GM12874 (cell line): ENCODE measurements around the gene C12orf42.

ENCODE experiments used
- CTCF ChIP-seq: IDR thresholded peaks from 2 replicates; pipeline ENCODE4 v1.5.1; 2011; ENCODE audit warnings: low read depth, mild to moderate bottlenecking, control low read depth, low read length, moderate library complexity; ENCODE audit not compliant: insufficient read depth

C12orf42 gene

GRCh38 chr12:103278329-103278728, 217.4 kb downstream of the C12orf42 start:
- no peak for TF ChIP-seq CTCF

- TF ChIP-seq CTCF: no peak
These were observed 222.1 kb downstream of the C12orf42 start for GRCh38 chr12:103273645-103274044.

- no peak for TF ChIP-seq CTCF
These were observed 222.8 kb downstream of the C12orf42 start for GRCh38 chr12:103272949-103273348.

- no peak for TF ChIP-seq CTCF
These were observed 225.8 kb downstream of the C12orf42 start for GRCh38 chr12:103269946-103270345.

- no peak for TF ChIP-seq CTCF
These were observed 226.8 kb downstream of the C12orf42 start for GRCh38 chr12:103268831-103269514.

- TF ChIP-seq CTCF: no peak
These were observed 238.0 kb downstream of the C12orf42 start for GRCh38 chr12:103257763-103258162.
